ENCODE data around the gene TGFA.

Gene TGFA

GRCh38 chr2:70400539-70400938, 153.1 kb downstream of the TGFA start:
- no peaks in the 10 kb centered on the region for H3K9me3 ChIP-seq (ENCODE audit: control insufficient read depth, insufficient read depth, low read length)
- H3K4me2 ChIP-seq (ENCODE audit: low read length), result no peak overlapping the region
- no peaks in the 10 kb centered on the region for H4K20me1 ChIP-seq (ENCODE audit: control insufficient read depth, insufficient read depth, low read depth, low read length)
- no peak overlapping the region for H3K27ac ChIP-seq (ENCODE audit: low read depth, low read length)
- peaks cover 10% of the 10 kb centered on the region for H3K27me3 ChIP-seq (ENCODE audit: control insufficient read depth, low read length)
- no peak overlapping the region for H3K4me3 ChIP-seq (ENCODE audit: low read length)
- H3K4me1 ChIP-seq (ENCODE audit: control insufficient read depth, low read length), result no peaks in the 10 kb centered on the region
- TF ChIP-seq EZH2phosphoT487 (IDR thresholded peaks at IDR 0.05; ENCODE audit: borderline replicate concordance, low read length), result no peak
- TF ChIP-seq, protein P1, sequence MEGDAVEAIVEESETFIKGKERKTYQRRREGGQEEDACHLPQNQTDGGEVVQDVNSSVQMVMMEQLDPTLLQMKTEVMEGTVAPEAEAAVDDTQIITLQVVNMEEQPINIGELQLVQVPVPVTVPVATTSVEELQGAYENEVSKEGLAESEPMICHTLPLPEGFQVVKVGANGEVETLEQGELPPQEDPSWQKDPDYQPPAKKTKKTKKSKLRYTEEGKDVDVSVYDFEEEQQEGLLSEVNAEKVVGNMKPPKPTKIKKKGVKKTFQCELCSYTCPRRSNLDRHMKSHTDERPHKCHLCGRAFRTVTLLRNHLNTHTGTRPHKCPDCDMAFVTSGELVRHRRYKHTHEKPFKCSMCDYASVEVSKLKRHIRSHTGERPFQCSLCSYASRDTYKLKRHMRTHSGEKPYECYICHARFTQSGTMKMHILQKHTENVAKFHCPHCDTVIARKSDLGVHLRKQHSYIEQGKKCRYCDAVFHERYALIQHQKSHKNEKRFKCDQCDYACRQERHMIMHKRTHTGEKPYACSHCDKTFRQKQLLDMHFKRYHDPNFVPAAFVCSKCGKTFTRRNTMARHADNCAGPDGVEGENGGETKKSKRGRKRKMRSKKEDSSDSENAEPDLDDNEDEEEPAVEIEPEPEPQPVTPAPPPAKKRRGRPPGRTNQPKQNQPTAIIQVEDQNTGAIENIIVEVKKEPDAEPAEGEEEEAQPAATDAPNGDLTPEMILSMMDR (IDR thresholded peaks at IDR 0.05; ENCODE audit: low read depth, low read length, poor library complexity, severe bottlenecking), result no peak
- H3K36me3 ChIP-seq (ENCODE audit: control insufficient read depth, low read length), result no peaks in the 10 kb centered on the region
- H3F3A ChIP-seq (ENCODE audit: control insufficient read depth, insufficient read depth), result no peaks in the 10 kb centered on the region
- no peaks in the 10 kb centered on the region for H3K79me2 ChIP-seq (ENCODE audit: control insufficient read depth, low read length)
- H3K9me2 ChIP-seq (replicated peaks; ENCODE audit: control insufficient read depth, low read length), result no peaks in the 10 kb centered on the region

DNA sequence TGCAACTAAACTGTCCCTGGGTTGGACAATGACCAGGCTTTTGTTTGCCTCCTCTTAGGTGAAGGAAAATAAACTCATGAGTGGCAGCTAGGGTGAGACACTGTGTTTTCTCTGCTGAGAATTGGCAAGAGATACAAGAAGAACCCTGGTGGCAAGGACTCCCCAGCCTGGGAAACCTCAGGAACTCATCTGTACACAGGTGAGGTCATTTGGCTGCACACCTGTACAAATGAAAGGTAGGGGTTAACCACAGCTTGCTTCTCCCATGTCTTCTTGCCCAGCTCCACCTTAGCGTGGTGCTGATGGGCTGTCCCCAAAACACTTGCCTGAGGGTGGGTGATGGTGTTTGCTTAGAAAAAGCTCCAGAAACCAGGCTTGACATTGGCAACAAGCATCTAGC, 154.6 kb downstream of the TGFA start:
- H3K36me3 ChIP-seq (ENCODE audit: control insufficient read depth, low read length), result no peaks in the 10 kb centered on the region
- no peaks in the 10 kb centered on the region for H3K9me2 ChIP-seq (replicated peaks; ENCODE audit: control insufficient read depth, low read length)
- no peak overlapping the region for H3K4me3 ChIP-seq (ENCODE audit: low read length)
- no peaks in the 10 kb centered on the region for H3K4me1 ChIP-seq (ENCODE audit: control insufficient read depth, low read length)
- TF ChIP-seq EZH2phosphoT487 (IDR thresholded peaks at IDR 0.05; ENCODE audit: borderline replicate concordance, low read length), result no peak
- TF ChIP-seq, protein P1 (IDR thresholded peaks at IDR 0.05; ENCODE audit: low read depth, low read length, poor library complexity, severe bottlenecking), result no peak
- H3K27ac ChIP-seq (ENCODE audit: low read depth, low read length), result no peak overlapping the region
- no peaks in the 10 kb centered on the region for H4K20me1 ChIP-seq (ENCODE audit: control insufficient read depth, insufficient read depth, low read depth, low read length)
- no peaks in the 10 kb centered on the region for H3K79me2 ChIP-seq (ENCODE audit: control insufficient read depth, low read length)
- H3K4me2 ChIP-seq (ENCODE audit: low read length), result no peak overlapping the region
- H3K9me3 ChIP-seq (ENCODE audit: control insufficient read depth, insufficient read depth, low read length), result no peaks in the 10 kb centered on the region
- H3K27me3 ChIP-seq (ENCODE audit: control insufficient read depth, low read length), result peaks cover 10% of the 10 kb centered on the region
- H3F3A ChIP-seq (ENCODE audit: control insufficient read depth, insufficient read depth), result no peaks in the 10 kb centered on the region
